ENCODE data around the gene AGR2. TPM values are rescaled to one million over a fixed set of nuclear protein-coding genes. Genes with fewer than 3 reads are reported as not detected.

The AGR2 gene
- total RNA-seq, 1 experiment from 2014 or later = 378 TPM

DNA sequence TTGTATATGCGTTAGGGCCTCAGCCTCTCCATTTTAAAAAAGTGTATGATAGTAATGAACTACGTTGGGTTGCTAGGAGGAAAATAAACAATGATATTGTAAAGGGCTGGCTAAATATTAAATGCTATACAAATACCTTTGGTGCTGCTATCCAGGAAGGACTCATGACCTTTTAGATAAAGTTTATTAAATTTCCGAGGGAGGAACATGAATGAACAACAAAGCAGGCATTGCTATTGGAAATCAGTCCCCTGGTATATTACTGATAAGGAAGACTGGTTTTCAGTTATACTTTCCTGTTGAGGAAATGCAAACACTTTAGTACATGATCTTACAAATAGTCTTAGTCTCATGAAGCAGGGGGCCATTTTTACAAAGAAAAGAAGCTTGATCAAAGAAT lies 17.2 kb upstream of the AGR2 start:
- Mint-ChIP-seq H3K9me3 (ENCODE audit: low read depth, unreplicated experiment) (no peaks in the 10 kb centered on the region), H3K27me3 (ENCODE audit: unreplicated experiment) (no peaks in the 10 kb centered on the region), H3K36me3 (ENCODE audit: insufficient read depth, unreplicated experiment) (peaks cover 4% of the 10 kb centered on the region), H3K27ac (ENCODE audit: unreplicated experiment) (peak overlapping the region; percentile 97), H3K4me1 (ENCODE audit: low read depth, unreplicated experiment) (peaks cover 39% of the 10 kb centered on the region), H3K4me3 (ENCODE audit: low read depth, unreplicated experiment) (peak overlapping the region; percentile 50)
- no peak for DNase-seq
- intact Hi-C loops (cut with micrococcal nuclease; ENCODE audit: unreplicated experiment) = loop anchor here (1.0 kb wide), 1 partner anchor 25 kb away; no protein-coding TSS in a partner anchor
- CTCF ChIA-PET = interaction anchor here (0.7 to 1.6 kb wide), 4 partner anchors 17 to 198 kb away, joined by 3 to 5 read pairs (median 4); partner anchors contain the start of gene AGR2
- BruUV-seq (replicated peaks) = no TSS peak
- TF ChIP-seq, protein P1, sequence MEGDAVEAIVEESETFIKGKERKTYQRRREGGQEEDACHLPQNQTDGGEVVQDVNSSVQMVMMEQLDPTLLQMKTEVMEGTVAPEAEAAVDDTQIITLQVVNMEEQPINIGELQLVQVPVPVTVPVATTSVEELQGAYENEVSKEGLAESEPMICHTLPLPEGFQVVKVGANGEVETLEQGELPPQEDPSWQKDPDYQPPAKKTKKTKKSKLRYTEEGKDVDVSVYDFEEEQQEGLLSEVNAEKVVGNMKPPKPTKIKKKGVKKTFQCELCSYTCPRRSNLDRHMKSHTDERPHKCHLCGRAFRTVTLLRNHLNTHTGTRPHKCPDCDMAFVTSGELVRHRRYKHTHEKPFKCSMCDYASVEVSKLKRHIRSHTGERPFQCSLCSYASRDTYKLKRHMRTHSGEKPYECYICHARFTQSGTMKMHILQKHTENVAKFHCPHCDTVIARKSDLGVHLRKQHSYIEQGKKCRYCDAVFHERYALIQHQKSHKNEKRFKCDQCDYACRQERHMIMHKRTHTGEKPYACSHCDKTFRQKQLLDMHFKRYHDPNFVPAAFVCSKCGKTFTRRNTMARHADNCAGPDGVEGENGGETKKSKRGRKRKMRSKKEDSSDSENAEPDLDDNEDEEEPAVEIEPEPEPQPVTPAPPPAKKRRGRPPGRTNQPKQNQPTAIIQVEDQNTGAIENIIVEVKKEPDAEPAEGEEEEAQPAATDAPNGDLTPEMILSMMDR (IDR thresholded peaks at IDR 0.05; ENCODE audit: unreplicated experiment) = no peak

DNA sequence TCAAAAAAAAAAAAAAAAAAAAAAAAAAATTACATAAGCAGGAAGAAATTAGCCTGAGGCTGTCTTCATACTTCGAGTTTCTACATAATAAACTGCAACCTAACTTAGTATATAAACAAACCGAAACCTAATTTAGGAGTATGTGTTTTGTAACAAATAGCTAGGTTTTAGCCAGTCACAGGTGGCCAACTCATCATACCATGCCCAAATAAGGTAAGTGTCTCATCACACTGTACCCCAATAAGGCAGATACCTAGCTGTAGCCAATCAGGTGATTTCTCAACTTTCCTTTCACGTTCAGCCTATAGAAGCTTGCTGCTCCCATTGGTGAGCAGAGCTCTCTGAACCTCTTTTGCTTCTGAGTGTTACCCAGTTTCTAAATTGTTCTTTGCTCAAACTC lies 13.9 kb upstream of the AGR2 start:
- H3K27me3 Mint-ChIP-seq (ENCODE audit: unreplicated experiment) = no peaks in the 10 kb centered on the region
- TF ChIP-seq, protein P1 (IDR thresholded peaks at IDR 0.05; ENCODE audit: unreplicated experiment) = no peak
- no peak overlapping the region for H3K27ac Mint-ChIP-seq (ENCODE audit: unreplicated experiment)
- H3K36me3 Mint-ChIP-seq (ENCODE audit: insufficient read depth, unreplicated experiment) = peaks cover 9% of the 10 kb centered on the region
- no TSS peak for BruUV-seq (replicated peaks)
- no peak overlapping the region for H3K4me3 Mint-ChIP-seq (ENCODE audit: low read depth, unreplicated experiment)
- CTCF ChIA-PET = interaction anchor here (0.7 to 2.9 kb wide), 3 partner anchors 17 to 363 kb away, joined by 3 to 18 read pairs (median 4); no protein-coding TSS in a partner anchor
- DNase-seq = no peak
- H3K9me3 Mint-ChIP-seq (ENCODE audit: low read depth, unreplicated experiment) = no peaks in the 10 kb centered on the region
- peaks cover 68% of the 10 kb centered on the region for H3K4me1 Mint-ChIP-seq (ENCODE audit: low read depth, unreplicated experiment)
- intact Hi-C loops (cut with micrococcal nuclease; ENCODE audit: unreplicated experiment) = no loop called here

DNA sequence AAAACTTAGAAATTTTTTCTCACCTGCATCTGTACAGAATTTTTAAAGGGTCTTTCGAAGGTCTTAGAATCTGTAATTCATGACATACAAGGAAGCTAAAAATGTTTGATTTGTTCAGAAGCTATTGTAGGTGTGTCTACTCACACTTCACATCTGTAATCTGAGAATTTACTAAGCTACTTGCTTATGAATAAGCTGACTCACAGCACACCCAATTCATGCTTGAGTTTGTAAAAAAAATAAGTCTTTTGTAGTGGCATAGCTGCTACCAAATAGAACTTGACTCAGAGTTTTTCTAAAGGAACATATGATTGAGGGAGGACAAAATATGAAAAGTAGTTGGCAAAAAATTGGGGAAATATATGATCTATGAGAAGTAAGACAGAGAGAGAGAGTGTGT lies 12.7 kb upstream of the AGR2 start:
- H3K27ac Mint-ChIP-seq (ENCODE audit: unreplicated experiment) = peak overlapping the region; percentile 53
- DNase-seq = no peak
- H3K4me3 Mint-ChIP-seq (ENCODE audit: low read depth, unreplicated experiment) = peak overlapping the region; percentile 0
- H3K9me3 Mint-ChIP-seq (ENCODE audit: low read depth, unreplicated experiment) = no peaks in the 10 kb centered on the region
- CTCF ChIA-PET = interaction anchor here (0.6 to 2.9 kb wide), 10 partner anchors 15 to 1015 kb away, joined by 3 to 18 read pairs (median 4); no protein-coding TSS in a partner anchor
- no peaks in the 10 kb centered on the region for H3K27me3 Mint-ChIP-seq (ENCODE audit: unreplicated experiment)
- no TSS peak for BruUV-seq (replicated peaks)
- H3K4me1 Mint-ChIP-seq (ENCODE audit: low read depth, unreplicated experiment) = peaks cover 75% of the 10 kb centered on the region
- TF ChIP-seq, protein P1 (IDR thresholded peaks at IDR 0.05; ENCODE audit: unreplicated experiment) = no peak
- H3K36me3 Mint-ChIP-seq (ENCODE audit: insufficient read depth, unreplicated experiment) = peaks cover 17% of the 10 kb centered on the region
- intact Hi-C loops (cut with micrococcal nuclease; ENCODE audit: unreplicated experiment) = no loop called here

DNA sequence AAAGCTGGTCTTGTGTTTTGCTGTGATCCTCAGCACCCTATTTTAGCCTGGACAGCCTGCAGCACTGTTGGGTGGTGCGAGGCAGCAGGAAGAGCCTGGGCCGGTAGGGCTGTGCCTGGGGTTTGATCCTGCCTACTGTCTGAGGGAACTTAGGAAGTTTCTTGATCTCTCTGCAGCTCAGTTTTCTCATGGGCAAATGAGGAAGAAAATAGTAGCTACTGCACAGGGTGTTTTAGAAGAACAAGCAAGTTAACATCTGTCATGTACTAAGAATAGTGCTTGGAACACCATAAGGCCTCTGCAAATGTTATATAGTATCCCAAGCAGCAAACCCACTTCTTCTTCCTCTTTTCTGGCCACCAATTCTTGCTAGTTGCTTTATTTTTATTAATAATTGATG lies 12.0 kb upstream of the AGR2 start:
- TF ChIP-seq, protein P1 (IDR thresholded peaks at IDR 0.05; ENCODE audit: unreplicated experiment) = no peak
- no peak overlapping the region for H3K27ac Mint-ChIP-seq (ENCODE audit: unreplicated experiment)
- CTCF ChIA-PET = interaction anchor here (0.8 to 1.0 kb wide), 2 partner anchors 64 to 504 kb away, joined by 3 read pairs; no protein-coding TSS in a partner anchor

More for the DNA sequence above, 12.0 kb upstream of the AGR2 start:
- no peak for DNase-seq
- intact Hi-C loops (cut with micrococcal nuclease; ENCODE audit: unreplicated experiment) = no loop called here
- no peaks in the 10 kb centered on the region for H3K9me3 Mint-ChIP-seq (ENCODE audit: low read depth, unreplicated experiment)
- no peaks in the 10 kb centered on the region for H3K27me3 Mint-ChIP-seq (ENCODE audit: unreplicated experiment)
- H3K4me3 Mint-ChIP-seq (ENCODE audit: low read depth, unreplicated experiment) = no peak overlapping the region
- peaks cover 14% of the 10 kb centered on the region for H3K36me3 Mint-ChIP-seq (ENCODE audit: insufficient read depth, unreplicated experiment)
- no TSS peak for BruUV-seq (replicated peaks)
- H3K4me1 Mint-ChIP-seq (ENCODE audit: low read depth, unreplicated experiment) = peaks cover 75% of the 10 kb centered on the region
